GM18868 (cell line): ENCODE data around the gene CPAMD8.
"Not testable (repeated sequence)": the region's sequence is repeated elsewhere in the genome, so short reads cannot be mapped to it uniquely, and the experiment has no call there.

Experiments
- ATAC-seq: cut with Tn5 transposase; IDR thresholded peaks from one replicate; pipeline ENCODE4 v1.9.1; 2021; ENCODE audit warnings: mild to moderate bottlenecking, moderate library complexity; ENCODE audit not compliant: unreplicated experiment

CPAMD8 gene

GRCh38 chr19:17041976-17042375, 15.4 kb upstream of the CPAMD8 start:
- ATAC-seq: no peak

GRCh38 chr19:17037966-17038500, 11.4 kb upstream of the CPAMD8 start:
- no peak for ATAC-seq

DNA sequence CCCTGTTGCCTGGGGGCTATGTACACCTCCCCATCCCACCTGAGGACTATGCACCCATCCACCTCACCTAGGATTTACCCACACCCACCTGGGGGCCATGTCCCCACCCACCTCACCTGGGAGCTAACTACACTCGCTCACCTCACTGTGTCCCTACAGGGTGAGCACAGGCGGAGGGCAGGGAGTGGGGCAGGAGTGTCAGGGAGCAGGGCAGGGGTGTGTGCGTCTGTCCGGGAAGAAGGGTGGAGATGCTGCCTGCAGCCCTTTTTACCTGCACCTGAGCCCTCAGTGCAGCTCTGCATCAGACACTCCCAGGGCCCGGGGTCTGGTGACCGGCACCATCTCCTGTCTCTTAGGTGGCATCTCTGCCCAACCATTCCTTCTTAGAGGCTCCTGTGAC, 10.6 kb upstream of the CPAMD8 start:
- ATAC-seq: no peak

DNA sequence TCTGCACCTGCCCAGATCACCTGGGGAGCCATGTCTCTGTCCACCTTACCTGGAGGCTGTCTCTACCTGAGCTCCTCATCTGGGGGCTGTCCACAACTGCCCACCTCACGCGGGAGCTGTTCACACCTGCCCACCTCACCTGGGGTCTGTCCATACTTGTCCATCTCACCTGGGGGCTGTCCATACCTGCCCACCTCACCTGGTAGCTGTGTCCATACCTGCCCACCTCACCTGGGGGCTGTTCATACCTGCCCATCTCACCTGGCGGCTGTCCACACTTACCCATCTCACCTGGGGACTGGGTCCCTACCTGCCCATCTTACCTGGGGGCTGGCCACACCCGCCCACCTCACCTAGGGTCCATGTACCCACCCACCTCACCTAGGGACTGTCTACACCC, 10.0 kb upstream of the CPAMD8 start:
- no peak for ATAC-seq

DNA sequence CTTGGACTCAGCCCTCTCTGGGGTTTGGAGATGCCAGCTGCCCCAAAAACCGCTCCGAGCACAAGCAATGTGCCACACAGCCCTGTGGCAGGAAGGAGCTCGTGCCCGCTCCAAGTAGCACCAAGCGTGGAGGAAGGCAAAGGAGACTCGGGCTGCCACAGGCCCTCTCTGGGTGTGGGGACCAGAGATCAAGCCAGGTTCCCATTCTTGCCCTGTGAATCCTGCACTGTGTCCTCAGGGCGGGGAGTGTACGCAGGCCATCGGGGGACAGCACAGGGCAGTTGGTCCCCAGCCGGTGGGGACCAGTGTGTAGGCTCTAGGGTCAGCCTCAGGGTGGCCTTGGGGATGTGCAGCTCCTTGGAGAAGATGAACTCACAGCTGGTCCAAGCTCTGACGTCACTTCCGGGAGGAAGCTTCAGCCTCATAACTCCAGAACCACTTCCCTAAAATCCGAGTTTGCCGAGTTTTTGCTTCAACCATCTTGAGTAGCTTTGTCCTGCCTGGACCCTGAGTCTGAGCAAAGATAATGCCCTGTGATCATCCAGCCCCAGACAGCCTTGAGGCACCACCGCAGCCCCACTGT, 9.3 kb upstream of the CPAMD8 start:
- no peak for ATAC-seq

GRCh38 chr19:17031741-17032140, 5.1 kb upstream of the CPAMD8 start:
- no peak for ATAC-seq

GRCh38 chr19:17027535-17027975, 945 bp upstream of the CPAMD8 start:
- ATAC-seq: no peak

DNA sequence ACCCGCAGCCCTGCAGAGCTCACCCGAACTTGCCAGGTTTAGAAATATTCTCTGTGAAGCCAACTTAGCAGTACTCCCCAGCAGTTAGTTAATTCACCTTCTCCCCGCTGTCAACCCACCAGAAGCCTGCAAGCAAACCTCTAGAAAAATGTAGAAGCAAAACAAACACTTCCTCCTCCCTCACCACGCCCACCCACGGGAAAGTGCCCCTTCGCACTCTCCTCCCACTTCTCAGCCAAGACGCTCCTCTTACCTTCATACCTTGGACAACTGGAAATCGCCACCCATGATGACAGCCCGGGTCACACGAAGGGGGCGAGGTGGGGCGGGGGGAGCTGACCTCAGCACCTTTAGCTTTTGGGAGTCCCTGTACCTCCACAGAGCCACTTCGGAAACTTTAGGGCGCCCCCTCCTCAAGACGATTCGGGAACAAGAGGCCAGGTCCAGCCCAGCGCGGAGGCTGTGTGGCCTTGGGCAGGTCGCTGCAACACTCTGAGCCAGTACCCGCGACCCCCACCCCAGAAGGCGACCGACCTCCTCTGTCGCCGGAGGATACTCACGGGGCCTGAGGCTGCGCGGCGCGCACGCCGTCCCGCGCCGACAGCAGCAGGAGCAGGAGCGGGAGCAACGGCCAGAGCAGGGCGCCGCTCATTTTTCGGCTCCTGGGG, 485 bp downstream of the CPAMD8 start:
- no peak for ATAC-seq

GRCh38 chr19:17025361-17025760, 1.2 kb downstream of the CPAMD8 start:
- no peak for ATAC-seq

GRCh38 chr19:17024941-17025340, 1.7 kb downstream of the CPAMD8 start:
- ATAC-seq: not testable (repeated sequence)

DNA sequence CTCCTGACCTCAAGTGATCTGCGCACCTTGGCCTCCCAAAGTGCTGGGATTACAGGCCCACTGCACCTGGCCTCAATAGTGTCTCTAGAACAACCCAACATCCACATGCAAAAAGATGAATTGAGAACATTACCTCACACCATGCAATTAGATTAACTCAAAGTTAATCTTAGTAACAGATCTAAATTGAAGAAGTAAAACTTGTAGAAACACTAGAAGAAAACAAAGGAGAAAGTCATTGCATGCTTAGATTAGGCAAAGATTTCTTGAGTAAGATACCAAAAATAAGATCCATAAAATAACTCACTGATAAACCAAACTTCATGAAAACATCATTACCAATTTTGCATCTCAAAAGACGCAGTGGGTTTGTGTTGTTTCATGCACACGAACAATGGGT, 2.8 kb downstream of the CPAMD8 start:
- ATAC-seq: no peak

GRCh38 chr19:17022738-17023137, 3.9 kb downstream of the CPAMD8 start:
- no peak for ATAC-seq

- no peak for ATAC-seq
Measured at GRCh38 chr19:17021793-17022590, 4.6 kb downstream of the CPAMD8 start.

DNA sequence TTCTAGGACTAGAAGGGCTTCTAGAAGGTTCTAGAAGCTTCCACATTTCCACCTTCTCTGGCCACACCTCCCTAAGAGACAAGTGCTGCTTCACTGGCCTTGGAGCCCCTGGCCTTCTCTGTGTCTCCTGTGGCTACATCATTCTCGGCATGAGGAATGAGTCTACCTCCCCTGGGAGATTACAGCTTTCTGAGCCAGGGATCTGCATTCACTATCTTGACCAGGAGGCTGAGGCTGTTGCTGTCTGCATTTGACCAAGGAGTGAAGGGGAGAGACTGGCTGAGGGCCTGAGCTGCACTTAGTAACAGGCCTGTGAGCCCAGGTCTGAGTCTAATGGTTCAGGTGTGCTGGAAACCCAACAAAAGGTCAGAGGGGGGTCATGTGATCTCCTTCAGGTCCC, 5.3 kb downstream of the CPAMD8 start:
- no peak for ATAC-seq

GRCh38 chr19:17020823-17021222, 5.8 kb downstream of the CPAMD8 start:
- no peak for ATAC-seq

GRCh38 chr19:17020385-17020784, 6.2 kb downstream of the CPAMD8 start:
- no peak for ATAC-seq

DNA sequence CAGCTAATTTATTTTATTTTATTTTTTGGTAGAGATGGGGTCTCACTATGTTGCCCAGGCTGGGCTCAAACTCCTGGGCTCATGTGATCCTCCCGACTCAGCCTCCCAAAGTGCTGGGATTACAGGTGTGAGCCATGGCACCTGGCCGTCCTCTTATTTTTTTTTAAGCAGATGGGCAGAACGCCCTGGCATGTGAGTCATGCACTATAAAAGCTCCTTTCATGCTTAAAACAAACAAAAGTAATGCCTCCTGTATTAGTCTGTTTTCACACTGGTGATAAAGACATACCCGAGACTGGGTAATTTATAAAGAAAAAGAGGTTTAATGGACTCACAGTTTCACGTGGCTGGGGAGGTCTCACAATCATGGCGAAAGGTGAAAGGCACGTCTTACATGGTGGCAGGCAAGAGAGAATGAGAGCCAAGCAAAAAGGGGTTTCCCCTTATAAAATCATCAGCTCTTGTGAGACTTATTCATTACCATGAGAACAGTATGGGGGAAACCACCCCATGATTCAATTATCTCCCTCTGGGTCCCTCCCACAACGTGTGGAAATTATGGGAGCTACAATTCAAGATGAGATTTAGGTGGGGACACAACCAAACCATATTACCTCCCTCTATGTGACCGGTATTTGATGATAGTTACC, 12.3 kb downstream of the CPAMD8 start:
- ATAC-seq: not testable (repeated sequence)

DNA sequence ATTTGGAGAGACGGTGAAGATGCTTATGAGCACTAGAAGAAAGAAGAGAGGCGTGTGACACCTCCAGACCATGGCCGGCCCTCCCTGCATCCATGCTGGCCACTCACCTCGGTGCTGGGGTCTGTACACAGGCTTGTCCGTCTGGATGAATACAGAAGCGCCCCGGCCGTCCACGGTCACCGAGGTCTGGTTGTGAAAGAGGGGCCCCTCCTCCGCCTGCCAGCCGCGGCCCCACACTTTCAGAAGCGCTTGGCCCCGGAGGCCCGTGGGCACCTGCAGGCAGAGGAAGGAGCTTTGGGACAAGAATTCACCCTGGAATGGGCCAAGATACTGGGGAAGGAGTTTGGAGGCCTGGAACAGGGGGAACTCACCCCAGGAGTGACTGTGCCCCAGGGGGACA, 15.1 kb downstream of the CPAMD8 start:
- ATAC-seq: no peak

GRCh38 chr19:17006579-17006978, 20.0 kb downstream of the CPAMD8 start:
- no peak for ATAC-seq

DNA sequence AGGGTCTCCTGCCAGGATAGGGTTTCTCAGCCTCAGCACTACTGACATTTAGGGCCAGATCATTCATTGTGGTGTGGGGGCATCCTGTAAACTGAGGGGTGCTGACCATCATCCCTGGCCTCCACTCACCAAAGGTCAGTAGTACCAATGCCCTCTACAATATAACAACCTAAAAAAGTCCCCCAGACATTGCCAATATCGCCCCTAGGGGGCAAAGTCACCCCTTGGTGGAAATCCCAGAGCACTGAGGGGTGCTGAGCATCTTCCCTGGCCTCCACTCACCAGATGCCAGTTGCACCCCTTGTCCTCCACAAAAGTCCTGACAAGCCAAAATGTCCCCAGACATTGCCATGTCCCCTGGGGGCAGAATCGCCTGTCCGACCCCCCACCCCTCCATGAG, 21.6 kb downstream of the CPAMD8 start:
- ATAC-seq: no peak

GRCh38 chr19:17004386-17004785, 22.2 kb downstream of the CPAMD8 start:
- no peak for ATAC-seq
